IPS DF 19.7 (cell line): ENCODE measurements around the gene CPNE7.

Experiments used
- DNase-seq: peaks from one replicate; pipeline ENCODE4 v3.0.0-alpha.2; 2013; ENCODE audit warnings: low read depth, low spot score

CPNE7 gene

DNA sequence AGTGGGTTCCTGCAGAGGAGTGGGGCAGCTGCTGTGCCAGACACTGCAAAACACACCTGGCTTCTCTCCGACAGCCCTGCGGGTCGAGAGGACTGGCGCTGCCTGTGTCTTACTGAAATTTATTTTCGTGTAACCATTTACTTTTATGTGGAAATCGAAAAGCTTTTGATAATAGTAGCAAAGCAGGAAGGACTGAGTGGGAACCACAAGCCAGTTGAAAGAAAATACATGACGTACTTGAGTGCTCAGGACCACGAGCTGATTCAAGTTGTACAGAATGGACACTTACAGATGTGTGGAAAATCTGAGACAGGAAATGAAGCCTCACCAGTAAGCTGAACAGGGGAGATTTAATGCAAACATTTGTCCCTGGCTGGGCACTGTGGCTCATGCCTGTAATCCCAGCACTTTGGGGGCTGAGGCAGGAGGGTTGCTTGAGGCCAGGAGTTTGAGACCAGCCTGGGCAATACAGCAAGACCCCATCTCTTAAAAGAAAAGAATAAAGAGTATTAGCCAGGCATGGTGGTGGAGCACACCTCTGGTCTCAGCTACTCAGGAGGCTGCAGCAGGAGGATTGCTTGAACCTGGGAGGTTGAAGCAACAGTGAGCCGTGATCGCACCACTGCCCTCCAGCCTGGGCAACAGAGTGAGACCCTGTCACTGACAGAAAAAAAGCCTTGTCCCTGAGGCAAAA, 26.4 kb upstream of the CPNE7 start:
- DNase-seq = no peak

DNA sequence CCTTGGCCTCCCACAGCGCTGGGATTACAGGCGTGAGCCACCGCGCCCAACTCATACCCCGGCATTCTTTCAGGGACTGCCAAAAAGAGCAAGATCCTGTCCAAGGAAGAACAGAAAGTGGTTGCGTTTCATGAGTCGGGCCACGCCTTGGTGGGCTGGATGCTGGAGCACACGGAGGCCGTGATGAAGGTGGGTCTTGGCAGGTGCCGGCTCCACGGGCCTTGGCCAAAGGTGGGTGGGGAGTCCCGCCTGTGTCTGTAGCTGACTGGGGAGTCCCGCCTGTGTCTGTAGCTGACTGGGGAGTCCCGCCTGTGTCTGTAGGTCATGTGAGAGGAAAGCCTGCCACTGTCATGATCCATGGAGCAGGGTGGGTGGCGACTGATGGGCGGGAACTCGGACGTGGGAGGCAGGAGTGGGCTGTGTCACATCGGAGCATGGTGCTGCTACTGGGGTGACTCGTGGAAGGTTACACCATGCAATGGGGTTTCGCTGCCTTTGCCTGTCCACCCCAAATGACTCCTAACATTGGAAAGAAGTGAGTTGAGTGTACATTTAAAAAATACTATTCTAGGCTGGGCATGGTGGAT, 25.0 kb upstream of the CPNE7 start:
- DNase-seq = no peak

GRCh38 chr16:89552329-89552728, 23.2 kb upstream of the CPNE7 start:
- DNase-seq = no peak

DNA sequence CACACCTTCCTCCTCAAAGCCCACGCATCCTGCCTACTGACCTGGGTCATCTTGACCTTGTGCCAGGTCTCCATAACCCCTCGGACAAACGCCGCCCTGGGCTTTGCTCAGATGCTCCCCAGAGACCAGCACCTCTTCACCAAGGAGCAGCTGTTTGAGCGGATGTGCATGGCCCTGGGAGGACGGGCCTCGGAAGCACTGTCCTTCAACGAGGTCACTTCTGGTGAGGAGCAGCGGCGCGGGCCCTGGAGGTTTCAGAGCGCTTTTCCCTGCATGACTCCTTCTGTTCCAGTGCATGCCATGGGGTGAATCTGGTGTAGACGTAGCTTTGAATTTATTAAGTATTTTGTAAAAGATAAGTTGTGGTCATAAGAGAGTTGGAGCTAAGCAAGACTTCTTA, 22.6 kb upstream of the CPNE7 start:
- DNase-seq = no peak

GRCh38 chr16:89553733-89554132, 21.8 kb upstream of the CPNE7 start:
- DNase-seq = no peak

DNA sequence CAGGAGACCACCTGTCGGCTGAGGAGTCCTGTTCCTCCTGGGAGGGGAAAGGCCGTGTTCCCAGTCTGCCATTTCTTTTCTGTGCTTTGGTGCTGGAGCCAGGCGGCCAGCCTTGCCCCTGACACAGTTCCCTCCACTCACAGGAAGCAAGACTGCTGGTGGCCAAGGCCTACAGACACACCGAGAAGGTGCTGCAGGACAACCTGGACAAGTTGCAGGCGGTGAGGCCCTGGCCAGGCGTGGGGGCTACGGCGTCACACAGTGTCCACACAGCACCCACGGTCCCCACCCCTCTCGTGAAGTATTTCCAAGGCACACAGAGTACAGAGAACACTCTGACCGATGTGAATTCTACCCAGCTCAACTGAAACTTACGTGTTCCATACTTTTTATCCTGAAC, 21.2 kb upstream of the CPNE7 start:
- DNase-seq = no peak

- DNase-seq = no peak
These were observed 20.3 kb upstream of the CPNE7 start for GRCh38 chr16:89555265-89555664.

GRCh38 chr16:89555780-89556179, 19.8 kb upstream of the CPNE7 start:
- no peak for DNase-seq

DNA sequence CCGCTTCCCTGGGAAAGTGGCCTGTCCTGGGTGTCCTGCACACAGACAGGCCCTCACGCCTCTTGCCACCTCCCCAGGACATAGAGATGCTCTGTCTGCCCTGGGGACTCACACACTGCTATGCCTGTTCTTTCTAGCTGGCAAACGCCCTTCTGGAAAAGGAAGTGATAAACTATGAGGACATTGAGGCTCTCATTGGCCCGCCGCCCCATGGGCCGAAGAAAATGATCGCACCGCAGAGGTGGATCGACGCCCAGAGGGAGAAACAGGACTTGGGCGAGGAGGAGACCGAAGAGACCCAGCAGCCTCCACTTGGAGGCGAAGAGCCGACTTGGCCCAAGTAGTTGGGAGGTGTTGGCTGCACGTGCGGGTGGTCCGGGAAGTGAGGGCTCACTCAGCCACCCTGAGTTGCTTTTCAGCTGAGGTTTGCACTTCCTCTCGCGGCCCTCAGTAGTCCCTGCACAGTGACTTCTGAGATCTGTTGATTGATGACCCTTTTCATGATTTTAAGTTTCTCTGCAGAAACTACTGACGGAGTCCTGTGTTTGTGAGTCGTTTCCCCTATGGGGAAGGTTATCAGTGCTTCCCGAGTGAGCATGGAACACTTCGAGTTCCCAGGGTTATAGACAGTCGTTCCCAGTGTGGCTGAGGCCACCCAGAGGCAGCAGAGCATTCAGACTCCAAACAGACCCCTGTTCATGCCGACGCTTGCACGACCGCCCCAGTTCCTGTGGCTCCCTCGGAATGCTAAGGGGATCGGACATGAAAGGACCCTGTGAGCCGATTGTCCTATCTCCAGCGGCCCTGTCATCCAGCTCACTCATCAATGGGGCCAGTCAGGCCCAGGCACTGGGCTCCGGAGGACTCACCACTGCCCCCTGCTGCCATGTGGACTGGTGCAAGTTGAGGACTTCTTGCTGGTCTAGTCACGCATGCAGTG, 18.5 kb upstream of the CPNE7 start:
- DNase-seq = peak; percentile 61

DNA sequence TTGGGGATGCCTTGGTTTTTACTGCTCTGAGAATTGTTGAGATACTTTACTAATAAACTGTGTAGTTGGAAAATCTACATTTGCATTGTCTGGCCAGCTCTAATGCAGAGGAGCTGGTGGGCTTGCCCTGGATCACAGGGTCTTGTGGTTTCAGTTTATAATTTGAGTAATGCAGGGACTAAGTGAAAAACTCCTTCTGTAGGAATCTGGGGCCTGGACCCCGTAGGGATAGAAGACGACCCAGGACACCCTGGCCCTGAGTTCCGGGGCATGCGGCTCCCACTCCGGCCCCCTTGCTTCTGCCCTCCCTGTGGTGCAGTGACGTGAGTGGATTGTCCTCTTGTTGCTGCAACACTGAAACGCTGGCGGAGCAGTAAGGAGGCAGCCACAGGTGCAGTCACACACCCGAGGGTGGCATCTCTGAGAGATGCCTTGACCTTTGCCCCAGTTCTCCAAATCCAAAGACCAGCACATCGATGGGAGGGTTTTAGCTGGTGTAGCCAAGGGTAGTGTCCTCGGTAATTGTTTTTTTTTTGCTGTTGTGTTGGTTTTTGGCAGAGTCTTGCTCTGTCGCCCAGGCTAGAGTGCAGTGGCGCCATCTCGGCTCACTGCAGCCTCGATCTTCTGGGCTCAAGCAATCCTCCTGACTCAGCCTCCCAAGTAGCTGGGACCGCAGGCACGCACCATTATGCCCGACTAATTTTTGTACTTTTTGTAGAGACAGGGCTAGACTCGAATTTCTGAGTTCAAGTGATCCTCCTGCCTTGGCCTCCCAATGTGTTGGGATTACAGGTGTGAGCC, 17.7 kb upstream of the CPNE7 start:
- no peak for DNase-seq

- DNase-seq = peak; percentile 75
These were observed 15.0 kb upstream of the CPNE7 start, which contains the start of gene RPL13 for GRCh38 chr16:89560378-89561141. Gene RPL13, plus strand, starts transcription at chr16:89560682. Its CDS starts 278 bp downstream, at chr16:89560960.

GRCh38 chr16:89561142-89561883, 14.2 kb upstream of the CPNE7 start:
- no peak for DNase-seq

- DNase-seq = no peak
These were observed 13.5 kb upstream of the CPNE7 start for GRCh38 chr16:89561884-89562599.

DNA sequence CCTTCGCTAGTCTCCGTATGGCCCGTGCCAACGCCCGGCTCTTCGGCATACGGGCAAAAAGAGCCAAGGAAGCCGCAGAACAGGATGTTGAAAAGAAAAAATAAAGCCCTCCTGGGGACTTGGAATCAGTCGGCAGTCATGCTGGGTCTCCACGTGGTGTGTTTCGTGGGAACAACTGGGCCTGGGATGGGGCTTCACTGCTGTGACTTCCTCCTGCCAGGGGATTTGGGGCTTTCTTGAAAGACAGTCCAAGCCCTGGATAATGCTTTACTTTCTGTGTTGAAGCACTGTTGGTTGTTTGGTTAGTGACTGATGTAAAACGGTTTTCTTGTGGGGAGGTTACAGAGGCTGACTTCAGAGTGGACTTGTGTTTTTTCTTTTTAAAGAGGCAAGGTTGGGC, 12.6 kb upstream of the CPNE7 start:
- no peak for DNase-seq

DNA sequence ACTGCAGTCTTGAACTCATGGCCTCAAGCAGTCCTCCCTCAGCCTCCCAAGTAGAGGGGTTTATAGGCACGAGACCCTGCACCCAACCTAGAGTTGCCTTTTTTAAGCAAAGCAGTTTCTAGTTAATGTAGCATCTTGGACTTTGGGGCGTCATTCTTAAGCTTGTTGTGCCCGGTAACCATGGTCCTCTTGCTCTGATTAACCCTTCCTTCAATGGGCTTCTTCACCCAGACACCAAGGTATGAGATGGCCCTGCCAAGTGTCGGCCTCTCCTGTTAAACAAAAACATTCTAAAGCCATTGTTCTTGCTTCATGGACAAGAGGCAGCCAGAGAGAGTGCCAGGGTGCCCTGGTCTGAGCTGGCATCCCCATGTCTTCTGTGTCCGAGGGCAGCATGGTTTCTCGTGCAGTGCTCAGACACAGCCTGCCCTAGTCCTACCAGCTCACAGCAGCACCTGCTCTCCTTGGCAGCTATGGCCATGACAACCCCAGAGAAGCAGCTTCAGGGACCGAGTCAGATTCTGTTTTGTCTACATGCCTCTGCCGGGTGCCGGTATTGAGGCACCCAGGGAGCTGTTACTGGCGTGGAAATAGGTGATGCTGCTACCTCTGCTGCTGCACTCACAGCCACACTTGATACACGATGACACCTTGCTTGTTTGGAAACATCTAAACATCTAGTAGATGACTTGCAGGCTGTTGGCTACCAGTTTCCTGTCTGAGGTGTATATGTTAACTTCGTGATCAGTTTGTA, 11.7 kb upstream of the CPNE7 start:
- DNase-seq = no peak

DNA sequence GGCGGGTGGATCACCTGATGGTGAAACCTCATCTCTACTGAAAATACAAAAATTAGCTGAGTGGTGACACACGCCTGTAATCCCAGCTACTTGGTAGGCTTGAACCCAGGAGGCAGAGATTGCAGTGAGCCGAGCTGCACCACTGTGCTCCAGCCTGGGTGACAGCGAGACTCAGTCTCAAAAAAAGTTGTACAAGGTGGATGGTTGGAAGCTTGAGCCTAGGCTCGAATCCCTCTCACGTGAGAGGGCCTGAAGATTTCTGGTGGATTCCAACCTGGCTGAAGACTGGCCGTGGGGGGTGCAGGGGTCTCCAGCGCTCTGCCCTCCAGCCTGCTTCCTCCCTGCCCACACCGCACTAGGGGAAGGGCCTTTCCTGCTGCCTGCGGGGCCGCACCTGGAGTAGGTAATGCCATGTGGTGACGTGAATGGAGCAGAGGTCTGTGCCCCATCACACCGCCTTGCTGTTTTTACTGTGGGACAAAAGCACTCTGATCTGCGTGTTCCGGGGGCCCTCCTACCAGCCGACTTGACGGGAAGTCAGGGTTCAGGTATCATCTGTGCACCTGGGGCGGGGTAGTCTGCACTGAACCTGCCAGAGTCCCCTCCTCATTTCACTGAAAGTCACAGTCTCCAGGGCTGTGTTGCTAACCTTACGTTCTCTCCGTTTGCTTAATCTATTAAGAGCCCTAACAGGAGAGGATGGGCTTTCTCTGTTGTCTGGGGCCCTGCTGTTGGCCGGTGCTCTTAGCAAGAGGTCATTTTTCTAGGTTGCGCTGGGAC, 10.9 kb upstream of the CPNE7 start:
- DNase-seq = peak; percentile 65

DNA sequence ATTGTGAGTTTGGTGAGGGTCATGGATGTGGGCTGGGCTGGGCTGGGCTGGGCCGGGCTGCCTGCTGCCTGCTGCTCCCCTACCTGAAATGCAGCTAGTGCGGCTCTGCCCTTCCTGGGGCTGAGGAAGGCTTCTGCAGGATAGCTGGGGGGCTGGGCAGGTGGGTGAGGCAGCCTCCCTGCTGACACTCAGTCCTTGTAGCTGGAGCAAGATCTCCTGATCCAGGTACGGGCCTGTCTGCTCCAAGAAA, 10.4 kb upstream of the CPNE7 start:
- peak; percentile 47 for DNase-seq
